HG03097 (cell line): Measurements from ENCODE around the gene KCNMB2.

Experiments used
- ATAC-seq: cut with Tn5 transposase; IDR thresholded peaks from one replicate; pipeline ENCODE4 v1.9.1; 2021; ENCODE audit not compliant: unreplicated experiment, low FRiP score

Gene KCNMB2

GRCh38 chr3:178685591-178685906 is 149.3 kb downstream of the KCNMB2 start:
- ATAC-seq, result no peak

DNA sequence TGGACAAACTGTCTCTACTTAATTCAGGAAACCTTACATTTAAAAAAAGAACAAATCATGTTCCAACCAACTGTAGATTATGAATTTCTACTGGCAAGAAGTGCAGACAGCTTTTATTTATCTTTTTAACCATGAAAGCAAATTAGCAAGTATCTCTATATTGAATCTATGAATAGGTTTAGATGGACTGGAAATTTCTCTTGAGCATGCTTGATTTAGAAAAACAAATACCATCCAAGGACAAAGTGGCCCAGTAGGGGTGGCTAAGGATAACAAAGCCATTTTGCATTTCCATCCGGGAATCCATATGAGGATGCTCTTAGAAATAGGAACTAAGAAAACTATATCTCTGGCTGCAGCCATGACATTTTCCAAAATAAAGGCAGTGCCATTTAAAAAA is 150.6 kb downstream of the KCNMB2 start:
- no peak for ATAC-seq

GRCh38 chr3:178690571-178690970 is 154.3 kb downstream of the KCNMB2 start:
- ATAC-seq, result no peak

GRCh38 chr3:178699364-178699763 is 163.1 kb downstream of the KCNMB2 start:
- ATAC-seq, result no peak

GRCh38 chr3:178699810-178700209 is 163.6 kb downstream of the KCNMB2 start:
- ATAC-seq, result no peak

GRCh38 chr3:178703268-178703975 is 167.2 kb downstream of the KCNMB2 start:
- ATAC-seq, result no peak

DNA sequence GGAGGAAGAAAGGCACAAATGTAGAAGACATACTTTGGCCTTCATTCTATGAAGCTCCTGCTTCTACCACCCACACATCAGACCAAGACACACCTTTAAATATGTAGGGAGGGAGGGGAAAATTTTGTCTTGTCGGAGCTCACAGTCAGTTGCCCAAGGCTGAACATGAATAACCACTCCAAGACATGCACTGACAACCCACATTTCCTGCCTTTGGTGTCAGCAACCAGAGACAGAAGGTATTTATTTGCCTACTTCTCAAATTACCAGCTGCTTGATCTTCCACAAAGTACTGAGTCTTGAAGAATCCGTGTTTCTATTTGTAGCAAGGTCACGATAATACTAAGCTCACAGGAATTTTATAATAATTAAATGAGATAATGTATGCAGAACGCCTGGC is 169.7 kb downstream of the KCNMB2 start:
- ATAC-seq, result no peak

DNA sequence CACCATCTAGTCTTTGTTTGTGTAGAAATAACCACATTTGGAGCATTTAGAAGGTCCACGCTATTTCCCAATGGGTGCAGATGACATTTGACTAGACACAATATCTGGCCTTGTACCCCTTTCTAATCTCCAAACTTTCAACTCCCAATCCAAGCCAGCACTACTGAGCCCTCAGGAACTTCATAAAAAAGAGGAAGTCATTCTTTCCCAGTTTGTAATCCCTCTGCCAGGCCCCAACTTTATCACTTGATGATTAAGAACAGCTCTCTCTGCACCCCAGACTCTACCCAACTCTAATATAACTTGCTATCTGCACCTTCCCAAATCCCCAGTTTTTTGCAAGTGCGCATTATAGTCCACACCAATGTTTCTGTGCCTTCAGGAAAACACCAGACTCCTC is 170.2 kb downstream of the KCNMB2 start:
- no peak for ATAC-seq

GRCh38 chr3:178707311-178708031 is 171.2 kb downstream of the KCNMB2 start:
- no peak for ATAC-seq

GRCh38 chr3:178709051-178709450 is 172.8 kb downstream of the KCNMB2 start:
- no peak for ATAC-seq

- ATAC-seq, result no peak
Observed at GRCh38 chr3:178711753-178712152, 175.5 kb downstream of the KCNMB2 start.

GRCh38 chr3:178712247-178712646 is 176.0 kb downstream of the KCNMB2 start:
- no peak for ATAC-seq

GRCh38 chr3:178714925-178715832 is 178.9 kb downstream of the KCNMB2 start:
- ATAC-seq, result no peak

- ATAC-seq, result no peak
Observed at GRCh38 chr3:178718995-178719635, 182.9 kb downstream of the KCNMB2 start.

- no peak for ATAC-seq
Observed at GRCh38 chr3:178732824-178733223, 196.6 kb downstream of the KCNMB2 start.

- no peak for ATAC-seq
Observed at GRCh38 chr3:178735032-178735674, 198.9 kb downstream of the KCNMB2 start.

DNA sequence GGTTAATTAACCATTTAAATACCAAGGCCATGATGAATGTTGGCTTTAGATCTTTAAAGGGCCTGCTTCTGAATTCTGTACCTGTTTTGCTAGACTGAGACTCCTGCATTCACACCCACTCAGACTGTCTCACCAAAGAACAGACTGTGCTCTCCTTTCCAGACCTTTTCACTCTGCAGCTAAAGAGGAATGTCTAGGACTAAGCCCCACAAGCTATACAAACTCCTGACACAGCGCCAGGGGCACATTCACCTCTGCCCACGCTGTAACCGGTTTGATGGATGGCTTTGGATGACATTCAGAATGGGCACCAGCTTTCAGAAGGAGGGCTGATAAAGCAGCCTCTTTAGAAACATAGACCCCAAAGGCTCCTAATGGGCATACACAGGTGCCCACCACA is 200.1 kb downstream of the KCNMB2 start:
- ATAC-seq, result no peak

- no peak for ATAC-seq
Observed at GRCh38 chr3:178739720-178740119, 203.5 kb downstream of the KCNMB2 start.

DNA sequence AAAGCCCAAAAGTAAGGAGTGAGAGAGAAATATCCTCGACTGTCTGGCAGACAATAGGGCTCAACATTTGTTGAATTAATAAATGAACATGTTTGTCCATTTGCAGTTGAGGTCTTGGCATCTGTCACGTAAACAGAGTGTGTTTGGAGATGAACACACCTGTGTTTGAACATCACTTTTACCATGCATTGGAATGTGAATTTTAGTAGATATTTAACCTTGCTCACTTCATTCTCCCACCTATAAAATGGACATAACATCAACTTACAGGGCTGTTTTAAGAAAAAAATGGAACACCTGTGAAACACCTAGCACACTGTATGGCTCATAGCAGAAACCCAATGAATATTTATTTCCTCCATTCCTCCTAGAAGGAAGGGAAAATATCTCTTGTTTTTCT is 204.8 kb downstream of the KCNMB2 start:
- no peak for ATAC-seq

DNA sequence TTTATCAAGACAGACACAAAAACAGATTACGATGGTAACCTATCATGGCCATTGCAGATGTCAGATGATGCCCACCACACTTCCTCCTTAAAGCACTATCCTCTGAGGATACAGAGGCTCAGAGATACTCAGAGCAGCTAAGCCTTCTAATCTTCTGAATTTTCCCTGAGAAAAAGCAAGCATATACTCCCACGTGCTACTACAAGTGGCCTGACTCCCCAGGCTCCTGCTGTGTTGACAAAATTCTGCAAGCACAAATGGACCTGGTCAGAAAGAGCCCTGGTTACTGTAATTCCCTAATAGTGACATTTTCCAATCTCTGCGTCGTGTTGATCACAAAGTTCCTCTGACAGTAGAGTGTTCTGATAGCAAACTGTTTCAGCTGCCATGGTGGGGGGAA is 207.1 kb downstream of the KCNMB2 start:
- no peak for ATAC-seq
